ENCODE measurements around the gene RBM39.

GRCh38 chr20:35665949-35666288, 76.1 kb downstream of the RBM39 start:
- TF ChIP-seq CTCF (IDR thresholded peaks at IDR 0.05 in 2 of 3, conservative IDR thresholded peaks at IDR 0.05 in 1 of 3; ENCODE audit: control insufficient read depth in 2 of 3, extremely low read depth in 1 of 3, insufficient read depth in 1 of 3, low read depth in 3 of 3, low read length in 3 of 3), result no peak
- no peak for TF ChIP-seq EZH2 (IDR thresholded peaks at IDR 0.05; ENCODE audit: borderline replicate concordance, control insufficient read depth, low read depth, low read length)
- no peak for TF ChIP-seq ZSCAN29 (IDR thresholded peaks at IDR 0.05)
- no peak for TF ChIP-seq POLR2A (IDR thresholded peaks at IDR 0.05; ENCODE audit: low read depth, low read length)
- TF ChIP-seq CHD1 (IDR thresholded peaks at IDR 0.05; ENCODE audit: low read depth, low read length), result no peak
- TF ChIP-seq, protein P1, sequence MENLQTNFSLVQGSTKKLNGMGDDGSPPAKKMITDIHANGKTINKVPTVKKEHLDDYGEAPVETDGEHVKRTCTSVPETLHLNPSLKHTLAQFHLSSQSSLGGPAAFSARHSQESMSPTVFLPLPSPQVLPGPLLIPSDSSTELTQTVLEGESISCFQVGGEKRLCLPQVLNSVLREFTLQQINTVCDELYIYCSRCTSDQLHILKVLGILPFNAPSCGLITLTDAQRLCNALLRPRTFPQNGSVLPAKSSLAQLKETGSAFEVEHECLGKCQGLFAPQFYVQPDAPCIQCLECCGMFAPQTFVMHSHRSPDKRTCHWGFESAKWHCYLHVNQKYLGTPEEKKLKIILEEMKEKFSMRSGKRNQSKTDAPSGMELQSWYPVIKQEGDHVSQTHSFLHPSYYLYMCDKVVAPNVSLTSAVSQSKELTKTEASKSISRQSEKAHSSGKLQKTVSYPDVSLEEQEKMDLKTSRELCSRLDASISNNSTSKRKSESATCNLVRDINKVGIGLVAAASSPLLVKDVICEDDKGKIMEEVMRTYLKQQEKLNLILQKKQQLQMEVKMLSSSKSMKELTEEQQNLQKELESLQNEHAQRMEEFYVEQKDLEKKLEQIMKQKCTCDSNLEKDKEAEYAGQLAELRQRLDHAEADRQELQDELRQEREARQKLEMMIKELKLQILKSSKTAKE (IDR thresholded peaks at IDR 0.05; ENCODE audit: low read depth, poor library complexity, severe bottlenecking), result no peak
- no peak for TF ChIP-seq HDAC2 (IDR thresholded peaks at IDR 0.05)

Data from GM12878 (cell line).